Islet of Langerhans (tissue), 1 donor: ENCODE data around the gene DENND1A.
"Not testable (repeated sequence)": the region's sequence is repeated elsewhere in the genome, so short reads cannot be mapped to it uniquely, and the experiment has no call there.

Experiments used
- FAIRE-seq: peaks from one replicate; lab custom pipeline; 2011; peaks lifted over from hg19 to GRCh38; lab: Jason Lieb, UNC

Gene DENND1A

GRCh38 chr9:123649909-123650308 is 280.0 kb downstream of the DENND1A start:
- no peak for FAIRE-seq

GRCh38 chr9:123647145-123647544 is 282.8 kb downstream of the DENND1A start:
- no peak for FAIRE-seq

GRCh38 chr9:123645762-123646161 is 284.2 kb downstream of the DENND1A start:
- no peak for FAIRE-seq

DNA sequence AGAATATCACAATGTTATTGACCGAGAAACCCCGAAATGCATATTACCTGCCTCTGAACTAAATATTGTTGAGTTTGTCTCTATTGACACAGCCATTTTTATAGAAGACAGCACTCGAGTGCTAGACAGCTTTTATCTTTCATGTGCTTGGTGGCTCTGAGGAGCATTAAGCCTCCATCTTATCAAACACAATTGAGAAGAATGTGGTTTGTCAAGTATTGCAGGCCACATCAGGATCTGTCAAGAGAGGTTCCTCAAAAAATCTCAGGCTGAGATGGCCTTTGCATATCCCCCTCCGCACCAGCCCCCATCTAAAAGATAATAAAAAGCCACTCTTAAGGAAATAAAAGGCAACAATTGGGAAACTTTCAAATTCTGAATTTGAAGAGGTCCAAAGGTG is 284.8 kb downstream of the DENND1A start:
- FAIRE-seq, result no peak

- no peak for FAIRE-seq
These were observed 286.4 kb downstream of the DENND1A start for GRCh38 chr9:123643518-123643917.

GRCh38 chr9:123642291-123643278 is 287.3 kb downstream of the DENND1A start:
- FAIRE-seq, result no peak

- no peak for FAIRE-seq
These were observed 289.1 kb downstream of the DENND1A start for GRCh38 chr9:123640792-123641222.

GRCh38 chr9:123639743-123640142 is 290.2 kb downstream of the DENND1A start:
- FAIRE-seq, result no peak

GRCh38 chr9:123637945-123638634 is 291.8 kb downstream of the DENND1A start:
- FAIRE-seq, result no peak

DNA sequence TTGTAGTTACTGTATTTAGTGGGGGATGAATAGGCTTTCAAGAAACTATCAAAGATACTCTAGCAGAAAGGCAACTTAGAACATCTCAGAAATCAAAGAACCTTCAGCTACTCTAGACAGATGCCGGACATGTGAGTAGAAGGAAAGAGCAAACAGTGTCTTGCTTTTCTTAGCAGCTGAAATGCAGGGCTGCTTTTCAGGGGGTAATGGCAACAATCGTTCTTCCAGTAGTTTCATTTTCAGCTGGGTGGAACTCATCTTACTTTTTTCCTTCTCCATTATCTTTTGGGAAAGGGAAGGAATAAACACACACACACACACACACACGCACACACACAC is 292.4 kb downstream of the DENND1A start:
- no peak for FAIRE-seq

DNA sequence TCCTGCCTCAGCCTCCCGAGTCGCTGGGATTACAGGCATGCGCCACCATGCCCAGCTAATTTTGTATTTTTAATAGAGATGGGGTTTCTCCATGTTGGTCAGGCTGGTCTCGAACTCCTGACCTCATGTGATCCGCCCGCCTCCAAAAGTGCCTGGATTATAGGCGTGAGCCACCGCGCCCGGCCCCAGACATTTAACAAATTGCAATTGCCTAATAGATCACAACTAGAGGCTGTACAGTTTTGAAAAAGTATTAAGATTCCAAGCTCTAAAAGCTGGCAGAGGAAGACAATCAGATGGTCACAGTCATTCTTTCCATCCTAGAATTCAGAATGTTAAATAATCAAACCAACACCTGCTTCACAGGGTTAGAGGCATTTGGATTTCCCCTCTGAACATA is 293.1 kb downstream of the DENND1A start:
- not testable (repeated sequence) for FAIRE-seq

GRCh38 chr9:123631862-123632261 is 298.1 kb downstream of the DENND1A start:
- no peak for FAIRE-seq

- no peak for FAIRE-seq
These were observed 299.7 kb downstream of the DENND1A start for GRCh38 chr9:123630233-123630632.

DNA sequence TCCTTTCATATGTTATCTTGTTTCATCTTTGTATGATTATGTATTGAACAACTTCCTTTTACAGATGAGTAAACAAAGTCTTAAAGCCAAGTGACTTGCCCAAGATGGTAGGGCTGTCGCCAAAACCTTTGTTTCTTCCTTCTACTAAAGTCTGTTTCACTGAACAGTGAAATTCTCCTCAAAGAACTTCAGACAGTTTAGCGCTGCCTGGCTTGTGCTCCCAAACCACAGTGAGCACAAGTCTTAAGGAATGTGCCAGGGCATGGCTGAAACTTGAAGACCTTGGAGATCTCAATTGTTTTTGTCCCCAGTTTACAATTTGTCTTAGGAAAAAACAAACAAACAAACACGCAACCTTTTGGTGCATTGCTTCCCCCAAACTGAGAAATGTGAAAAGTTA is 300.4 kb downstream of the DENND1A start:
- no peak for FAIRE-seq

- no peak for FAIRE-seq
These were observed 307.1 kb downstream of the DENND1A start for GRCh38 chr9:123622711-123623241.

- no peak for FAIRE-seq
These were observed 309.7 kb downstream of the DENND1A start for GRCh38 chr9:123620239-123620638.

DNA sequence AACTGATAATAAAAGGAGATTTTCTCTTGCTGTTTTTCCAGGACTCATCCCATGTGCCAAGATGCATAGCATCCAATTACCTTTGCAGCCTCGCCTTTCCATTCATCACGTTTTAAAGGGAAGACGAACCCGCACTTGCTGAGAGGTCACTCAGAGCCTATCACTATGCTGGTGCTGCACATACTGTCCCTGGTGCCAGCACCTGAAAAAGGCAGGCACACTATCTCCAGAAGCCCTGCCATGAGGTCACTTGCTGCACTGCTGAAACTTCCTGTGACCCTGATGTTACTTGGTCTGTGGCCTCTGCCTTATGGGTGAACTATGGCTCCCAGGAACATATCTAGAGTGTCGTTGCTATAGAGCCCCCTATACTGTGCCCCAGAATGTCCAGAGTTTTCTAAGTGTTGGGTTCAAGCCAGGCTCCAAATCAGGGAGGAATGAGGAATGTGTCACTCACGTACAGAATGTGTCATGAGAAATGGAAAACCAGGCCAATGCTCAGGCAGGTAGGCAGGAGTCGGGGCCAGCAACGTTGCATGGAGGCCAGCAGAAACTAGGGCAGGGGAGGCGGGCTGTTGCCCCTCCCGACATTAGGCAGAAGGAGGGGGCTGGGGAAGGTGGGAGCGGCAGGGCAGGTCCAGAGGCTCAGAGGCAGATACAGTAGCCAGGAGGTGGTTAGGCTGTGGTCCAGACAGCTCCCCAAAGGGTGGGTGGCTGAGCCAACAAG is 311.8 kb downstream of the DENND1A start:
- FAIRE-seq, result no peak

DNA sequence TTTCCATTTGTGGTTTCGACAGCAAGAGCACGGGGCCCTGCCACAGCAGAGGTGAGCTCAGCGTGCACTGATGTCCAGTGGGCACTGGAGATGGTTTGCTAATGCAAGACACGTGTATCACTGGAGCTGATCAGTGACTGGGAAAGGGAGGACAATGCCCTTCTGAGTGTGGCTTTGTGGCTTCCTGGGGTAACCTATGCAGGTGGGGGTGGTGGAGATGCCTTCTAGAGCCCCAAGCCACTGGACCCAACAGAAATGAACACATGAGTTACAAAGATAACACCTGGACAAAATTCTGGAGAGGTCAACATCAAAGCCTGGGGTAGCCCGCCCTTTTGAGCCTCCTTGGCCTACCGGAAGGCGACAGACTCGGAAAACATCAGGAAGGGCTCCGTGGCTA is 312.6 kb downstream of the DENND1A start:
- FAIRE-seq, result no peak

DNA sequence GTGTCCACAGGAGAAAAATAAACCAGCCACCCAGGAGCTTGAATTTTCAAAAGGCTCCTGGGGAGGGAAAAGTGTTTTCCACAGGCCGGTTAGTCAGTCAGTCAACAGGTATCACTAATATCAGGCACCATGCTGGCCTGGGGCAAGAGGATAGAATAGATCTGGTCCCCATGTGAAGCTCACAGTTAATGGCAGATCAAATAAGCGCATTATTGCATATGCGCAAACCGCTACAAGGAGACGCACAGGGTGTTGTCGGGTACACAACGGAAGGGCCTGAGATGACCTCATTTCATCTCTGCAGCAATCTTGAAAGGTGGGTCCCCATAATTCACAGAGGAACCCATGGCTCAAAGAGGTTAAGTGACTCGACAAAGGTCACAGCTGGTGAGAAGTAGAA is 313.2 kb downstream of the DENND1A start:
- no peak for FAIRE-seq

GRCh38 chr9:123615381-123615780 is 314.5 kb downstream of the DENND1A start:
- no peak for FAIRE-seq

DNA sequence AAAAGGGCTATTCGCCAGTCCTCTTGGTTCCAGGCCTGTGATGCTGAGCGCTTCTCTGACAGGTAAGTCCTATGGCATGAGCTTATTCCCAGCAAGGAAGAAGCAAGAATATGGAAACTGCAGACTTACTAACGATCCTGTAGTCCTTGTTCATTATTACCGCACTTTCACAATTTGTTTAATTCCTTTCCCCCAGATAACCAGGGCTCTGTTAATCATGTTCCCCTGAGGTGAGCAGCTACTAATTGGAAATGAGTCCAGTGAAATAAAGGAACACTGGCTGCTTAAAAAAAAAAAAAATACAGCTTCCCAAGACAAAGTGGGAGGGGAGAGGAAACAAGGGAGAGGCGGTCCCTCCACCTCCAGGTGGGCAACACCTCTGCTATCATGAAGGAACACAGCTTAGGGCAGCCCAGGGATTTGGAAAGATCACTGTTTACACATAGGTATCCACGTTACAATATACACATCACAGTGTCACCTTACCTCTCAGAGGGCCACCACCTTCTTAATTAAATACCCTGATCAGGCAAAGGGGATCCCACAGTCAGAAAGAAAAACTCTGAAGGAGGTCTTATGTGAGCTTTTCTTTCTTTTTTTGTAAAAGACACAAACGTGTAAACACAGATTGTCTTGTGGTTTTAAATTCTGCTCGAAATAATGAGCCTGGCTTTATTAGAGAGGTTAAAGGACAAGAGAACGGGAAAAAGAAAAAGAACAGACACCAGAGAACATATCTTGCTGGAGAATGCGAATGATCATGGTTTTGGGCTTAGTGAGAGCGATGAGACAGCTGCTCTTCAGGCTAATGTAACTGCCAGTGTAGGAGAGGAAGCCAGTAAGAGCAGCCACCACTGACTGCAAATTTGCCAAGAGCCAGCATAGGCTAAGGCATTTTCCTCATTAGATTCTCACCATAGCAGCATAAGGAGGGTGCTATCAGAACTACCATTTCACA is 315.3 kb downstream of the DENND1A start:
- FAIRE-seq, result no peak
